GM21381 (cell line): ENCODE results near the gene CTXN3.

Source experiments
- ATAC-seq: cut with Tn5 transposase; IDR thresholded peaks from one replicate; pipeline ENCODE4 v1.9.1; 2021; ENCODE audit warnings: mild to moderate bottlenecking, moderate library complexity; ENCODE audit not compliant: unreplicated experiment

Gene CTXN3

GRCh38 chr5:127649018-127649439, at the start of gene CTXN3:
CTXN3 (plus strand) TSS chr5:127649082; CDS start chr5:127657522, 8,440 bp downstream.
- ATAC-seq, result no peak

DNA sequence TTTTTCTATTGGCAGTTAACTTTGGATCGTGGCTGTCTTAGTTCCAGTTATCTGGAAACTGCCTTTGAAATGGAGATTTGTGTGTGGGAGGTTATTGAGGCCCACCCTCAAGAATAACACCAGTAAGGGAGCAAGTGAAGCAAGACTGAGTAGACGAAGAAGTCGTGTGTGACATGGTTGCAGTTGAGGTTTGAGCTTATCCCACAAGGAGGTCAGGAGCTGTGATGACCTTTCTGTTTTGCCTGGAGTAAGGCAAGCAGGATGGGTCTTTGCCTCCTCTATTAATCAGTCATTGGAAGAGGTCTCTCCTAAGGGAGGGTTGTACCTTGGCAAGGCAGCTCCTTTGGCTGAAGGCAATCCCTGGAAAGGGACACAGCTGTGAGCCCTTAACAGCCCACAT, 49.6 kb upstream of the CTXN3 start:
- no peak for ATAC-seq

GRCh38 chr5:127599847-127600246, 49.0 kb upstream of the CTXN3 start:
- no peak for ATAC-seq

DNA sequence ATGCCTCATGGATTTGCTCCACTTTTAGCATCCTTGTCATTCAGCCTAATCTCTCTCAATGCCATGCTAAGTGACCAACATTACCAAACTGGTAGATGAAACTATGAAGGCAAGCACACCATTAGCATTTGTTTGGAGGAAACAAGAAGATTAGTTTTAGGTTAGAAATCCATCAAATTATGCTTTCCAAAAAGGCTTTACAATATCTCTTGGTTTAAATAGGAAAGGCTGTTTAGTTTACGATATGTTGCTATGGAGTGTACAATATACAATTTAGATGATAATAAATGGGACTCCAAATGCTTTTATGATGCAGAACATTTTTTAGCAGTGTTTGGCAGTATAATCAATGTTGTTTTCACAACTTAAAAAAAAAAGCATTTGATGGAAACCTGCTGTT, 47.8 kb upstream of the CTXN3 start:
- no peak for ATAC-seq

- no peak for ATAC-seq
Measured at GRCh38 chr5:127601601-127602000, 47.3 kb upstream of the CTXN3 start.

- no peak for ATAC-seq
Measured at GRCh38 chr5:127602481-127602880, 46.4 kb upstream of the CTXN3 start.

DNA sequence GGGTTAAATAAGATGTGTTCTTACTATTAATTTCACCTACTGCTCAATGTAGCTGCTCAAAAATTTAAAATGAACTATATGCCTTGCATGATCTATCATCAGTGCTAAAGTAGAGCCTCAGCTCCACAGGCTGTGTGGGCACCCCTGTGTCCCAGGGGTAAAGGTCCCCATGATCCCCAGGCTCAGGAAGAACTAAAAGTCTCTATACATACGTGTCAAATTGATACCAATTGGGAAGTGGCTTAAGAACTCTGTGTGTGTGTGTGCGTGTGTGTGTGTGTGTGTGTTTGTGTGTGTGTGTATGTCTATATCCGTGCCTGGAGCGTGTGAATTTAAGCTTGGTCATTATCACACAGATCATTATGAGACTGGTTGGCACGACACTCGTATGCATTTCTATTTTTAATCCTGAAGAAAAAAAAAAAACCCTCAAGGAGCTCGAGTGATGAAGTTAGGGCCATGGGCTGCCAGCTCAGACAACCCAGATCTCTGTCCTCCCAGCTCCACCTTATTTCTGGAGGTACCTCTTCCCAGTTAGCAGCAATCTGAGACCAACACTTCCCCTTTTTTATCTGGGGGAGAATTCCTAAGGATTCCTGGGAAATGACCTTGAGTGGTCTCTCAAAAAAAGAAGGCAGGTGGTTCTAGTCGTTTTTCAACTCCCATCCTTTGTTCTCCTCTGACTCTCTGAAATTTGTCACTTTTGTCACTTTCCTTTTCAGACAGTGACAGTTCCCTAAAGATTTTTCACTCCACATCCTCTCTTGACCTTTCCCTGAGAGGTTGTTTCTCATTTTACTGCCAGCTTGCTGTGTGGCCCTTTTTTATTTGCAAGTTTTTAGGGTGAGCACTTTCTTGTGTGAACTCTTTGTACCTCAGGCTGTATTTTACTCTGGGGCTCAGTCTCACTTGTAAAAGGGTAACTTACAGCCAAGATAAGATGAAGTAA, 45.7 kb upstream of the CTXN3 start:
- ATAC-seq, result no peak

GRCh38 chr5:127608077-127608660, 40.7 kb upstream of the CTXN3 start:
- ATAC-seq, result no peak

GRCh38 chr5:127609011-127609410, 39.9 kb upstream of the CTXN3 start:
- ATAC-seq, result no peak

- no peak for ATAC-seq
Measured at GRCh38 chr5:127609957-127610356, 38.9 kb upstream of the CTXN3 start.

DNA sequence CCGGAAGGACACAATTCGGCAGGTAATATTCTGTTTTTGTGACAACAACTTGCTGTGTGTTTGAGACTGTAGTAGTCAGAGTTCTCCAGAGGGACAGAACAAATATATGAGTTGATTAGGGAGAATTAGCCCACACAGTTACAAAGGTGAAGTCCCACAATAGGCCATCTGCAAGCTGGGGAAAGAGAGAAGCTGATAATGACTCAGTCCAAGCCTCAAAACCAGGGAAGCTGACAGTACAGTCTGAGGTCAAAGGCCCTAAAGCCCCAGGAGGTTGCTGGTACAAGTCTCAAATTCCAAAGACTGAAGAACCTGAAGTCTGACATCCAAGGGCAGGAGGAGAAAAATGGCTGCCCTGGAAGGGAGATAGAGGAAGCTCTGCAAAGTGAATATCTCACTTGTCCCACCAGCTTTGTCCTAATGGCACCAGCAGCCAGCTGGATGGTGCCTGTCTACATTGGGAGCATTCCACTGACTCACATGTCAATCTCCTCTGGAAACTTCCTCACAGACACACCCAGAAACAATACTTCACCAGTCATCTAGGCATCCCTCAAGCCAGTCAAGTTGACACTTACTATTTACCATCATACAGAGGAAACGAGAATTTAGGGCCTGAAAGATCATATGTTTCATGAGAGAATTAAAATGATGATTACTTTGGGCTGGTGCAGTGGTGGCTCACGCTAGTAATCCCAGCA, 36.3 kb upstream of the CTXN3 start:
- ATAC-seq, result no peak

DNA sequence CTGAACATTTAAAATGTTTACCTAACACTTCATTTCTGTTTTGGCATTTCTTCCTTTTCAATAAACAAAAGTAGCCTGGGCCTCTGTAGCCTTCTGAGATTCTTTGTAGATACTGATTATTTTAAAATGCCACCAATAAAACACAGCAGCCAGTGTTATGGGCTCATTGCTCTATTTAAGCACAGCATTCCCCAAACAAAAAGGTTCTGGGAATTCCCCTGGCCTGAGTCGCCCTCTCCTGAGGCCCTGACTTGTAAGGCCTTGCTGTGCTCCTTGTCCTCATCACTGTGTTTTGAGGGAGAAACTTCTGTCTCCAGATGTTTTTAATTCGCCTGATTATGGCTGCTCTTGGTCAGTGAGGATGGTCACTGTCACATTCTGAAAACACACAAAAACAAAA, 33.0 kb upstream of the CTXN3 start:
- no peak for ATAC-seq

DNA sequence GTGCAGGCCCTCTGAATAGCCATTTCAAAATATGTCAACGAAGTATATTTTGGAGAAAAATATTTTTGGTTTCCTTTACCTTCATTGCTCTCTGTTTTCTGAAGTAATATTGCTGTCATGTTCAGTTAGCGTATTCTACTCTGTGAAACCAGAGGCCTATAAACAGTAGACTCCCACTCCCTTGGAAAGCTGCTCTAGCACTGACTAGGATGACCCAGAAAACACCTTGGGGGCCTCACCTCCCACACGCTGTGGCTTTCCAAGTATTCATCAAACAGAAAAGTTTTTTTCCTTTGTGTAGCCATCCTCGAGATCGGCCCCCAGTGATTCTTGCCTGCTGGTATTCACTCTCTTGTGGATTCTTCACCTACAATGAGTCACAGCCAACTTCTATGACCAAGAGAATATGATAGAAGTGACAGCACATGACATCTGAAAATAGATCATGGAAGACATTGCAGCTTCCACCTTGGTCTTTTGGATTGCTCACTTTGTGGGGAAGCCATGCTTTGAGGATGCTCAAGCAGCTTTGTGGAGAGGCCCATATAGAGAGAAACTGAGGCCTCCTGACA, 28.9 kb upstream of the CTXN3 start:
- ATAC-seq, result no peak

DNA sequence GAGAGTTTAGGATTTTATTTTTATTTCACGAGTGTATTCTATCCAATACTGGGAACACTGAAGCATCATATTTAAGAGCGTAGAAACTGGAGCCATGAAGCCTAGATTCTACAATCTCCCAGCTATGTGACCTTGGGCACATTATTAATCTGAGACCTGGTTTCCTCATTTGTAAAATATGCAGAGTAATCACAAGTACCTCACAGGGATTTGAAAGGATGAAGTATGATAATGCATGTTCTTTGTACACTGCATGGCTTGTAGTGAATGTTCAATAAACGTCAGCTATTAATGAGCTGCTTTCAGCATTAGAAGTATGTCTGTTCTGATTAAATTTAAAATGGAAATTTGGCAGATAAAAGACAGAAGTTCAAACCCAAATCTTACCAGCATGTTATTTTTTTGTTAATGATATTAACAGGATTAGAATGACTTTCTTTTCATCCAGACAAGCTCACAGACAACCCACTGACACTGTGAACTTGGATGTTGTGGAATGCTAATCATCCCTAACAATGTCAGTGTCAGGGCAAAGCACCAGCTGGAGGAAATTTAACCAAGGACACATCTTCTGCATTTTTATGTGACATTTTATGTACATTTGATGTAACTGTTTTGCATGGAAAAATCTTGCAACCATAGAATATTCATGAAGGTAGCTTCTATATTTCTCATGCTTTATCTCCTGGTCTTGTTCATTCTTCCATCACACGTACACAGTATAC, 27.1 kb upstream of the CTXN3 start:
- ATAC-seq, result no peak

- ATAC-seq, result no peak
Measured at GRCh38 chr5:127634007-127634406, 14.9 kb upstream of the CTXN3 start.

DNA sequence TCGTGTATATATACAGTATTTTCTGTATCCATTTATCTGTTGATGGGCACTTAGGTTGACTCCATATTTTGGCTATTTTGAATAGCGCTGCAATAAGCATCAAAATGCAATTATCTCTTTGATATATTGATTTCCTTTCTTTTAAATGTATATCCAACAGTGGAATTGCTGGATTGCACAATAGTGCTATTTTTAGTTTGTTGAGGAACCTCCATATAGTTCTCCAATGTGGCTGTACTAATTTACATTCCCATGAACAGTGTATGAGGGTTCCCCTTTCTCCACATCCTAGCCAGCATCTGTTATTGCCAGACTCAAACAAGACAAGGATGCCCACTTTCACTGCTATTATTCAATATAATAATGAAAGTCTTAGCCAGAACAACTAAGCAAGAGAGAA, 9.1 kb upstream of the CTXN3 start:
- ATAC-seq, result no peak

- no peak for ATAC-seq
Measured at GRCh38 chr5:127642949-127643348, 5.9 kb upstream of the CTXN3 start.

- no peak for ATAC-seq
Measured at GRCh38 chr5:127643607-127644006, 5.3 kb upstream of the CTXN3 start.

DNA sequence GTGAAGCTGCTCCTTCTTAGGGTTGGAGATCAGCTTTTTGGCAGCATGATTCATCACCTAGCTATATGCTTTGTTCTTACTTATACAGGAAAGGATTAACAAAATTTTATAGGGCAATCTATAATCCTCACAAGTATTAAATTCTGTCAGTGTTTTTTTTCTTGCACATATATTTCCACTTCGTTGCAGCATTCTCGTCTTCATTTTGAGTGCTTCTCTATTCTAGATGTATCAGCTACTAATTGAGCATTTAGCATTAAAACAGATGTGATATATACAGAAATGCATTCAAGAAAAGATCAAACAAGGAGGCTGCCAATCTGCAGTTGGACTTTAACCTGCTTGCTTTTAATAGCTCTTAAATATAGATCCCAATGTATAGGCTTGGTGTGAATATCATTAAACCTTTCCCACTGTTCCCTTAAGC, 3.6 kb upstream of the CTXN3 start:
- ATAC-seq, result no peak

DNA sequence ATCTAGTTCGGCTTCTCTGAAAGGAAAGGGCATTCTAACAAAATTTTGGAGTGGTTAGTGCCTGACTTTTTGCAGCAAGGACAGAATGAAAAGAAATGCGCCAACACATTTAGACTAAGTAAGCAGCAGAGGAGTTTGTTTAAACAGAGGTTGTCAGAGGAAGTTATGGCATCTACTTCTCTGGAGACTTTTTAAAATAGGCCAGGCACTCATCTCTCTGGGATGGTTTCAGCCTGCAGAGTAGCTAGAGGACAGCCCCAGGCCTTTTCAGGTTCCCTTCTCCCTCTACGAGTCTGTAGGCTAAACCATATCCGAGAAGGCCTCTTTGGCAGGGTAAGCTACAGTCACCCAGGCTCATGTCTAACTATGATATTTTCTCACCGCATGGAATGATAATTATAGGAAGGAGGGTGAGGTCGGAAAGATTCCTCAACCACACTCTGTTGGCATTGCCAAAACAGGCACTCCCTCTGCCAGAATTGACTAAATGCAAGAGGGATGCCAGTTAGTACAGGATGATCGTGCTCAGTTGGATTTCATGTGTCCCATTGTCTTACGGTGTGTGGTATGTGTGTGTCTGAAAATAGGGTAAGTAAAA, 1.4 kb upstream of the CTXN3 start:
- ATAC-seq, result no peak
